ENCODE results near the gene IQSEC1.

GRCh38 chr3:12852201-12852600 is 221.0 kb downstream of the IQSEC1 start:
- TF ChIP-seq, protein P1, sequence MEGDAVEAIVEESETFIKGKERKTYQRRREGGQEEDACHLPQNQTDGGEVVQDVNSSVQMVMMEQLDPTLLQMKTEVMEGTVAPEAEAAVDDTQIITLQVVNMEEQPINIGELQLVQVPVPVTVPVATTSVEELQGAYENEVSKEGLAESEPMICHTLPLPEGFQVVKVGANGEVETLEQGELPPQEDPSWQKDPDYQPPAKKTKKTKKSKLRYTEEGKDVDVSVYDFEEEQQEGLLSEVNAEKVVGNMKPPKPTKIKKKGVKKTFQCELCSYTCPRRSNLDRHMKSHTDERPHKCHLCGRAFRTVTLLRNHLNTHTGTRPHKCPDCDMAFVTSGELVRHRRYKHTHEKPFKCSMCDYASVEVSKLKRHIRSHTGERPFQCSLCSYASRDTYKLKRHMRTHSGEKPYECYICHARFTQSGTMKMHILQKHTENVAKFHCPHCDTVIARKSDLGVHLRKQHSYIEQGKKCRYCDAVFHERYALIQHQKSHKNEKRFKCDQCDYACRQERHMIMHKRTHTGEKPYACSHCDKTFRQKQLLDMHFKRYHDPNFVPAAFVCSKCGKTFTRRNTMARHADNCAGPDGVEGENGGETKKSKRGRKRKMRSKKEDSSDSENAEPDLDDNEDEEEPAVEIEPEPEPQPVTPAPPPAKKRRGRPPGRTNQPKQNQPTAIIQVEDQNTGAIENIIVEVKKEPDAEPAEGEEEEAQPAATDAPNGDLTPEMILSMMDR (IDR thresholded peaks at IDR 0.05), result no peak
- TF ChIP-seq POLR2AphosphoS5 (IDR thresholded peaks at IDR 0.05) (no peak), POLR2A (IDR thresholded peaks at IDR 0.05) (no peak)

Measured in prostate gland (tissue), 2 donors.